Activated T-cell treated with anti-CD3 and anti-CD28 coated beads, Interleukin-2, amount 50 U/mL, for 4 hours (primary cell): ENCODE measurements around the gene CDADC1. TPM values are rescaled to one million over a fixed set of nuclear protein-coding genes. Genes with fewer than 3 reads are reported as not detected.
A peak's percentile ranks its signal among the peaks of the same experiment; 100 is the strongest.

ENCODE experiments used
- ATAC-seq, 2 donors: fragments of 200-7000 bp; cut with Tn5 transposase; one replicate each; pipeline ENCODE4 v1.10.0; 2021
- DNase-seq: peaks from one replicate; pipeline ENCODE4 v3.0.0-alpha.2; 2020
- H3K27me3 Mint-ChIP-seq: one replicate; pipeline ENCODE4 v1.8.0; 2021; ENCODE audit warnings: low read depth, mixed read lengths
- H3K36me3 Mint-ChIP-seq: one replicate; pipeline ENCODE4 v1.8.0; 2022; ENCODE audit warnings: mixed read lengths; ENCODE audit not compliant: insufficient read depth
- H3K4me1 Mint-ChIP-seq: one replicate; pipeline ENCODE4 v1.8.0; 2021; ENCODE audit warnings: low read depth, mixed read lengths
- H3K4me3 Mint-ChIP-seq: one replicate; pipeline ENCODE4 v1.8.0; 2021; ENCODE audit warnings: mild to moderate bottlenecking, moderate library complexity, mixed read lengths
- H3K9me3 Mint-ChIP-seq: one replicate; pipeline ENCODE4 v1.8.0; 2021; ENCODE audit warnings: mixed read lengths
- total RNA-seq, 3 donors: library from RNA; stranded (reverse); gene quantifications; one replicate each; pipeline ENCODE4 v1.2.1, GENCODE V29; 2021

CDADC1 gene
- total RNA-seq, 3 donors from 2014 or later, result 7.0 to 10.7 (median 7.9) TPM

DNA sequence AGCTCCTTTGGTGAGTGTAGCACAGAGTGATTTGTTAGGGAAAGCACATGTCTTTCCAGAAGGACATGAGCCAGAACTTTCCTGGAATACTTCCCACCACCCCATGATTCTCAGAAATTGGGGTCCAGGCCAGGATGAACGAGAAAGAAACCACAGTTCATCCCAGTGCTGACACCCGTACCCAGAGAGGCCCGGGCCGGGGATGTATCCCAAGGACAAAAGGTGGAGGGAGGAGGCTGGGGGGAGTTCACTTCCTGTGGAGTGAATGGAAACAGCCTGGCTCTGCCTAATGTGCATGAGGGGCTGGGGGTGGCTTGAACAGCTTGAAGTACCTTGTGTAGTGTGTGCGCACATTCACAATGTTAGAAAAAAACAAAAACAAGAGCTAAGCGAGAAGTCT, 47.5 kb downstream of the CDADC1 start:
- Mint-ChIP-seq H3K27me3 (no peaks in the 10 kb centered on the region), H3K36me3 (peaks cover 4% of the 10 kb centered on the region), H3K9me3 (no peaks in the 10 kb centered on the region), H3K4me3 (no peak overlapping the region), H3K4me1 (peaks cover 5% of the 10 kb centered on the region)
- ATAC-seq (no peak), DNase-seq (no peak)

DNA sequence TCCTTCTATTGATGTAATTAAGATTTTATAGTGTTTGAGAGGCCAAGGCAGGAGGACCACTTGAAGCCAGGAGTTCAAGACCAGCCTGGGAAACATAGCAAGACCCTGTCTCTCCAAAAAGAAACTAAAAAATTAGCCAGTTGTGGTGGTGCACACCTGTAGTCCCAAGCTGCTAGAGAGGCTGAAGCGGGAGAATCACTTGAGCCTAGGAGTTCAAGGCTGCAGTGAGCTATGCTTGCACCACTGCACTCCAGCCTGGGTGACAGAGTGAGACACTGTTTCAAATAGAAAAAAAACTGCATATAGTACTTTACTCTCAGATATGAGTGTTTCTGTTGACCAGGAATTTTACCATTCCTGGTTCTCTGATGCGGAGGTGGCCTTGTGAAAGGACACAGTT, 48.9 kb downstream of the CDADC1 start:
- no peak overlapping the region for H3K4me3 Mint-ChIP-seq
- DNase-seq (no peak), ATAC-seq (no peak)
- H3K27me3 Mint-ChIP-seq, result no peaks in the 10 kb centered on the region
- peaks cover 4% of the 10 kb centered on the region for H3K36me3 Mint-ChIP-seq
- H3K9me3 Mint-ChIP-seq, result no peaks in the 10 kb centered on the region
- H3K4me1 Mint-ChIP-seq, result peaks cover 8% of the 10 kb centered on the region

DNA sequence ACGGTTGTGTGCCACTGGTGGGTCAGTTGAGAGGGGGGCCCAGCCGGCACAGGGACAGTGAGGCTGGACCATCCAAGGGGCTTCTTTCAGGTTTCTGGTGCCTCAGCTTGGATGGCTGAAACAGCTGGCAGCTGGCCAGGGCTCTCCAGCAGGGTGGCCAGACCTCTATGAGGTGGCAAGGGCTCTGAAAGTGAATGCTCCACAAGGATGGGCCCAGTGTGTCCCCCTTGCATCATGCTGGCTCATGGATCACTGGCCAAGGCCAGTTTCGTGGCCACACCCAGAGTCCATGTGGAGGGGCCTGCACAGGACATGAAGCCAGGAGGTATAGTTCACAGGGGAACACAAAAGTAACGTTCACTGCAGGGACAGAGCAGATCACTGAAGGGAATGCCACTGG, 49.6 kb downstream of the CDADC1 start:
- no peak for ATAC-seq
- H3K4me1 Mint-ChIP-seq, result peaks cover 10% of the 10 kb centered on the region
- no peak for DNase-seq

DNA sequence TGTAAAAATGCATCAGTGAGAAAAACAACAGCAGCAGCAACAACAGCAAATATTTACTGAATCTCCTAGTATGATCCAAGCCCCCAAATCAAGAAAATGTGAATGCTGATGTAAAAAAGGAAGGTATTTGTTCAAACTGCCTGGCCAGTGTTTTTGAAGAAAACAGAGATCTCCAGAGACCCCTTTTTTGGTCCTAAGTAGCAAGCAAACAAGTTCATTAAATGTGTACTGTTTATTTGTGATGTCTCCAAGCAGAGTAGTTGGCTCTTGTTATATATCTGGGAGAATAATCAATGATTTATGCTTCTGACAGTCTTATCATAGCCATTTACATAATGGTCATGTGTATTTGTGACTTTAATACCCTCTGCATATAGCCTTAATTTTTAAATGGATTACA, 50.7 kb downstream of the CDADC1 start:
- Mint-ChIP-seq H3K27me3 (no peaks in the 10 kb centered on the region), H3K36me3 (peaks cover 4% of the 10 kb centered on the region), H3K4me3 (no peak overlapping the region), H3K4me1 (peaks cover 9% of the 10 kb centered on the region), H3K9me3 (no peaks in the 10 kb centered on the region)
- ATAC-seq (no peak), DNase-seq (no peak)

More for the DNA sequence above, 49.6 kb downstream of the CDADC1 start:
- H3K36me3 Mint-ChIP-seq, result peaks cover 4% of the 10 kb centered on the region
- H3K9me3 Mint-ChIP-seq, result no peaks in the 10 kb centered on the region
- H3K4me3 Mint-ChIP-seq, result no peak overlapping the region
- H3K27me3 Mint-ChIP-seq, result no peaks in the 10 kb centered on the region

DNA sequence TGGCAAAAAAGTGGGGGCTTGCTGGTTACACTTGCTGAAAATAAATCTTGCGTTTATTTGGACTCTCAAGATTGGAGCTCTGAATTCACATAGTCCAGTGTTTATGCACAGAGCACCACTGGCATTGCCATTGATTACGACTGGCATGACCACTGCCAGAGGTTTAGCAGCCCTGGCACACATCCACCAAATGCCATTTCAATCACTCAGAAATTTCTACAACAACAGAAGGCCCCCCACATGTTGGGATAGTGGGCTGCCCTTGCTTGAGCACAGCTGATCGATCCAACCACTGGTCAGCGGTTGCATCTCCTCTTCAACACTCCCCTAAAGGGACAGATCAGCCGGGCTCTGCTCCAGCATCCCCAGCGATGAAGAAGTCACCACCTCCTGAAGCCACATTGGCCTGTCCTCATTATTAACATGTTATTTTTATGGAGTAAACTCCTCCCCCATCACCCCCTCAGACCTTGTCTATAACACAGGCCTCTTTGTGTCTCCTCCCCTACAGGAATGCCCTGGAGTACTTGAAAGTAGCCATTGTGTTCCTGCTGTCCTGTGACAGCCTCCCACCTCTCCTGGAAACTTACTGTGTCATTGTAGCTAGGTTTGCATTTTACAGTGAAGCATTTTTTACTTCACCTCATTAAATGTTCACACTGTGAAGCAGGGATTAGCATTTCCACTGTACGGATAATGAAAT, 51.3 kb downstream of the CDADC1 start:
- Mint-ChIP-seq H3K4me3 (no peak overlapping the region), H3K4me1 (peaks cover 9% of the 10 kb centered on the region), H3K27me3 (no peaks in the 10 kb centered on the region), H3K9me3 (no peaks in the 10 kb centered on the region), H3K36me3 (peaks cover 4% of the 10 kb centered on the region)
- DNase-seq (no peak), ATAC-seq (no peak)

DNA sequence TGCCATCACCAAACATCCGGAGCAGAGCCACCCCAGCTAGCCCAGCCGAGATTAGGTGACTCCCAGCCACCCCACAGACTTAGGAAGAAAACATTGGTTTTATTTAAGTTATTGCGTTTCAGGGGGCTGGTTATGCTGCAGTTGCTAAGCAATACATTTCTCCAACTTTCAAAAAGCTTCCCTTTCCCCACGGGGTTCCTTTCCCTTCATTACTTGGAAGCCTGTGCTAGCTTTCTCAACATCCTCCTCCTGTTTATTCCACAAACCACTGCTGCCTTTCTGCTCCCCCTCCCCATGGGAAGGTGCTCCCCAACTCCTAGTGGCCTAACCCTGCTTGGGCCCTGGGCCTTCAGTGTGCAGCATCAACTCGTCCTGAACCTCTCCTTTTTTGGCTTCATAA, 52.6 kb downstream of the CDADC1 start:
- Mint-ChIP-seq H3K4me1 (peaks cover 9% of the 10 kb centered on the region), H3K27me3 (no peaks in the 10 kb centered on the region), H3K4me3 (no peak overlapping the region), H3K9me3 (no peaks in the 10 kb centered on the region), H3K36me3 (peaks cover 4% of the 10 kb centered on the region)
- ATAC-seq (no peak), DNase-seq (no peak)

DNA sequence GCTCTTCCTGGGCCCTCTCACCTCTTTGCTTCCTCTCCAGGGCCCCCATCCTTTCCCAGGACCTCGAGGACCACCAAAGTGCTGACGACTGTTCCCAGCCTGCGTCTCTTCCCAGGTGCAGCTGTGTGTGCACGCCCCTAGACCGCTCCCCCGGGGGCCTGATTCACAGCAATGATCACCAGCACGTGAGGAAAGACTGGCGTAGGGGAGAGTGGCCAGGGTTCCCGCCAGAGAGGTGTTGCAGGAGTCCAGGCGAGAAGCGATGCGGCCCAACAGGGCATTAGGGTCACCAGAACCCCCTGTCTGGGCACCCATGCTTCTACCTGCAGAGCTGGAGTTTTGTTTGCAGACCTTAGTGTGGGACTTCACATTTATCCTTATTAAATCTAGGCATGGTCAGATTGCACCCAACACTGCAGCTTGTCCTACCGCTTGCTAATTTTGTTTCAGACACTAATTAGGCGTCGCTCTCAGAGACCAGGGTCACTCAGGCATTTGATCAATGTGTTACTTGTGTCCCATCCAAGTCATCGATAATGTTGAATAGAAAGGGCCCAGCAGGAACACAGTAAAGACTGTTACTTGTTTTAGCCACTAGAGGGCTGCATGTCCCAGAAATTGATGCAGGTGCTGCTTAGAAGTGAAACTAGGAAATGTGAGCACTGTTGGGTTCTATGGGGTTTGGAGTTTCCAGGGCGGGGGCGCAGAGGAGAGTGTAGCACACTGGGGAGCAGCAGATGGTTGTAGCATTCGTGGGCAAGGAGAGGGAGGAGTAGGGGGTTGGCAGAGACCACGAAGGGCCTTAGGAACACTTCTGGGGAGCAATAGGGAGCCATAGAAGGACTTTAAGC, 53.2 kb downstream of the CDADC1 start:
- H3K36me3 Mint-ChIP-seq, result no peaks in the 10 kb centered on the region
- ATAC-seq, result peak; percentile 96 to 99
- peak; percentile 65 for DNase-seq
- peak overlapping the region; percentile 48 for H3K4me3 Mint-ChIP-seq
- no peaks in the 10 kb centered on the region for H3K27me3 Mint-ChIP-seq
- no peaks in the 10 kb centered on the region for H3K9me3 Mint-ChIP-seq
- peaks cover 9% of the 10 kb centered on the region for H3K4me1 Mint-ChIP-seq

DNA sequence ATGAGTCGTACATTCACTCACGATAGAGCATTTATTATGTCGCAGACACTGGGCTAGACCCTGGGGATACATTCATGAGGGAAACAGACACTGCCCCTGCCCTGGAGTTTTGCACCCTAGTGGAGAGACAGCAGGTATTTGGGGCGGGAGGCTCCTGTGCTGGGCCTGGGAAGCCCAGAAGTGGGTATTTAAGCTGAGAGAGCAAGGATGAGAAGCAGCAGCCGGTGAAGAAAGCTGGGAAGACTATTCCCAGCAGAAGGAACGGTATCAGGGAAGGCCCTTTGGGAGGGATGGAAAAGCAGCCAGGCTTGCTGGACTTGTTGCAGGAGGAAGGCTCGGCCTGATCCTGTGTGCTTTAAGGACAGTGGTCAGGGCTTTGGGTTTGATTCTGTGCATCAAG, 54.5 kb downstream of the CDADC1 start:
- H3K4me3 Mint-ChIP-seq, result no peak overlapping the region
- DNase-seq (no peak), ATAC-seq (no peak)
- H3K9me3 Mint-ChIP-seq, result no peaks in the 10 kb centered on the region
- H3K27me3 Mint-ChIP-seq, result no peaks in the 10 kb centered on the region
- peaks cover 9% of the 10 kb centered on the region for H3K4me1 Mint-ChIP-seq
- no peaks in the 10 kb centered on the region for H3K36me3 Mint-ChIP-seq

DNA sequence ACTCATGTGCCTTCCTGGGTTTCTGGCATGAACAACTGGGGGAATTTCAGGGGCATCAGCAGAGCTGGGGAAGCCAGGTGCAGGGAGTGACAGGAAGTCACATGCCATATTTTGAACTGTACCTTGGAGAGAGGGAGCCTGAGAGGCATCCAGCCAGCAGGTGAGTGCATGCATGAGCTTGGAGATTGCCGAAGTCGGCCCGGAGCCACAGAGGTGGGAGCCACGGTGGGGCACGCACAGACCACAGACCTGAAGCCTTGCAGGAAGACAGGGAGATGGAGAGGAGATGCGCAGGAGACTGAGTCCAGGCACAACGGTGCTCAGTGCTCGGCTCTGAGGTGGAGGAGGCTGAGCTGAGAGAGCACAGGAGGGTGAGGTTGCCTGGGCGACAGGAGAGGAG, 55.1 kb downstream of the CDADC1 start:
- Mint-ChIP-seq H3K4me3 (no peak overlapping the region), H3K9me3 (no peaks in the 10 kb centered on the region), H3K27me3 (no peaks in the 10 kb centered on the region), H3K36me3 (no peaks in the 10 kb centered on the region), H3K4me1 (peaks cover 9% of the 10 kb centered on the region)
- DNase-seq (no peak), ATAC-seq (no peak)

DNA sequence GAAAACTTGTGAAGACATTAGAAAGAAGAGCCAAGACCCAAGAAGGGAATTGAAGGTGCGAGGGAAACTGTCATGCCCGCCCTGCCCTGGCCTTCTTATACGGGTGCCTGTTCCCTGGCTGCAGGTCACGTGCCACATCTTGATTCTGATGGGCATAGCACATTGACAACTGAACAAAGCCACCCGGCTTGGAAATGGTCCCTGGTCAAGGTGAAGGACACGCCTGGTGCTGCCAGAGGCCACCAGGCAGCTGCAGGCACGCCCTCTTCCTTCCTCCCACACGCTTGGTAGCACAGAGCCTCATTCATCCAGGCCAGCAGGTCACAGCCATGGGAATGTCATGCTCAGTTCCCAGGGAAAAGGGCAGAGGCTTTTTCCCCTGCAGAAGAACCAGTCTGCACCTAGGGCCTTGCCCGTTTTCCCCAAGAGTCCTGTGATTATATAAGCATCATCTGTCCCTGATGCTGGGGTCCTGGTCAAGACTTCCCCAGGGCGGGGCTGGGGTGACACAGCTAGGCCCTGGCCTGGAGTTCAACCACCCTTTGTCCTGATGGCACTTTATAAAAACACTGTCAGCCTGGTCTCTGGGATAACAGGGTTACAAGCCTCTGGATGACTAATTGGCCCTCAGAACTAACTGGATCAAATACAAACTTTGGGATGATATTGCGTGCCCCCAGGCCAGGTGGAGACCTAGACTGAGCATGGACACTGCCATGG, 56.0 kb downstream of the CDADC1 start:
- H3K9me3 Mint-ChIP-seq, result no peaks in the 10 kb centered on the region

DNA sequence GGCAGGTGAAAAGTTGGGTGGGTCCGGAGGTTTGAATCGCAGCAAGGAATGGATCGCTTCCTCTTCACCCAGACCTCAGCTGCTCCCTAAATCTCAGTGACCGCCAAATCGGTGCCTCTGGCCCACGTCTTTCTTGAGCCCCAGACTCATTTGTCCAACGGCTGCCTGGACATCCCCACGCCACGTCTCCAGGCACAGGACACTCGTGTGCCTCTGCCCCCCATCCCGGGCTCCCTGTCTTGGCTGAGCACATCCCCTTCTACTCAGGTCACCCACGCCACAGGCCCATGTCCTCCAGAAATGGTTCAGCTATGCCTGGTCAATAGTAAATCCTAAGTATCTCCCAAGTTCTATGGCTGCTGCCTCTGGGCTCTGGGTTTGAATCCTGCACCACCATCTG, 56.6 kb downstream of the CDADC1 start:
- no peak overlapping the region for H3K4me3 Mint-ChIP-seq
- H3K9me3 Mint-ChIP-seq, result no peaks in the 10 kb centered on the region
- peaks cover 9% of the 10 kb centered on the region for H3K4me1 Mint-ChIP-seq
- H3K27me3 Mint-ChIP-seq, result no peaks in the 10 kb centered on the region
- no peak for DNase-seq
- H3K36me3 Mint-ChIP-seq, result no peaks in the 10 kb centered on the region
- no peak for ATAC-seq

More for the DNA sequence above, 56.0 kb downstream of the CDADC1 start:
- ATAC-seq (no peak), DNase-seq (no peak)
- Mint-ChIP-seq H3K36me3 (no peaks in the 10 kb centered on the region), H3K4me3 (no peak overlapping the region), H3K27me3 (no peaks in the 10 kb centered on the region), H3K4me1 (peaks cover 9% of the 10 kb centered on the region)

DNA sequence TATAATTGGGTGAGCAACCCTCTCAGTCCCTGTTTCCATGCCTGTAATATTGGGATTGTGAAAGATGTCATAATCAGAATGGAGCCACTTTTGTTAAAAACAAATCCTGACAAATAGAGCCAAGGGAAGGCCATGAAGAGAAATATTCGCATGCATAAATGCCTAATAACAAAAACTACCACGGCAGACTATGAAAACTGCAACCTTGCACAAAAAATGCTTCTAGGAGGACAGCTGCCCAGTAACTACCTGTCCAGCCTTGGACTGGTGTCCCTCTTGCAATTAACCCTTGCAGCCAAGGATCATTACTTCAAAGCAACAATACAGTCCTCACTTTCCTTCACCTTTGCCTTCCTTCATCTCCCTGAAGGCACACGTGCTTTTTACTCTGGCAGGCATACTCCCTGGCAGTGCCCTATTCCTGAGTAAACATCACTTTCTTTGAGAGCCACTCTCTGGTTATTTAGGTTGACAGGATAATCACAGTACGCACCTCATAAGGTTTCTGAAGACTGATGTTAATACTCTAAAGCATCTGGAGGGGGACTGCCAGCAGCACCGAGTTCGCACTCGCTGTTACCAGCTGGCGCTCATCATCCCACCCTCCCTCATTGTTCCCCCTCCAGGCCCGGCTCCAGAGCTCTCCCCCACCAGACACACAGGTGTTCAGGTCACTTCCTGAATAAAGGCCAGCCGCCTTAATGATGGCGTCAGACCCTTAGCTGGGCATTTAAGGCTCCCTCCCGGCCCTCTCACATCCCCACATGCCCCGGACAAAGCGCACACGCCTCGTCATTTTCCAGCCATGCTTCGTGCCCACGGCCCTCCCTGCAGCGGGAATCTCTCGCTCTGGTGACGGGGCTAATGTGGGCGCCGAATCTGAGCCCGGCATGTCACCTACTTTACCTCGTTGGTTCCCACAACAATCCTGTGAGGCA, 57.3 kb downstream of the CDADC1 start:
- no peak for DNase-seq
- Mint-ChIP-seq H3K9me3 (no peaks in the 10 kb centered on the region), H3K36me3 (peaks cover 3% of the 10 kb centered on the region), H3K4me1 (peaks cover 9% of the 10 kb centered on the region), H3K27me3 (no peaks in the 10 kb centered on the region), H3K4me3 (no peak overlapping the region)
- ATAC-seq, result no peak

DNA sequence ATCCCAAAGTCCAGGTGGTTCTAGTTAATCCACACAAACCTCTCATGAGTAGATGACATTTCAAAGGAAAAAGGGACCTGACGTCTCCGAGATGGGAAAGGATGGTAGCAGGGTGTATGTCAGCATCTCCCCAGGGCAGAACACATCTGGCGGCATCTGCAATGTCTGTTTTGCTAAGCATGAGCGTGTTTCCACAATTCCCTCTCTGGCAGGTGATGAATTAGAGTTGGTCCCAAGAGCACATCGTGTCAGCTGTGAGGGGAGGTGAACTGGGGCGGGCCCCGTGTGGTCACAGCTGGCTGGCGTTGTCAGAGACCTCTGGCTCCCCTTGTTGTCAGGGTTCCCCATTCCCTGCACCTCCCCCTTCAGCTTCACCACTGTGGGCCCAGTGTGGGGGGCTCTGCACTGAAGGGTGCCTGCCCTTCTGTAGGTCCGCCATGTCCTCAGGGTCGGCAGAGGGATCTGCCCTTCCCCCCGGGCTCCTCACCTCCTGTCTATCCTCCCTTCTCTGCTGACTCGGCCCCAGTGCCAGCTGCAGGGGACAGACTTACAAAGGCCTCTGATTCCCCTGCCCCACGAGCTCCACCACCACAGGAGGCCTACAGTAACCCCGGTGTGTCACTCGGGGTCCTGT, 58.2 kb downstream of the CDADC1 start:
- Mint-ChIP-seq H3K4me1 (peaks cover 9% of the 10 kb centered on the region), H3K27me3 (no peaks in the 10 kb centered on the region), H3K4me3 (no peak overlapping the region), H3K9me3 (no peaks in the 10 kb centered on the region), H3K36me3 (peaks cover 4% of the 10 kb centered on the region)
- DNase-seq (no peak), ATAC-seq (no peak)
